BJ (cell line): Measurements from ENCODE around the gene NHS. TPM values are rescaled to one million over a fixed set of nuclear protein-coding genes. Genes with fewer than 3 reads are reported as not detected.

Experiments
- CTCF ChIA-PET: fragments of 350-600 bp; formaldehyde crosslinking; extraction: SDS; loops from one replicate; lab custom pipeline; 2021; ENCODE audit warnings: antibody characterized with exemption, inconsistent platforms; lab: Yijun Ruan, JAX
- POLR2A ChIA-PET: fragments of 300-600 bp; sonication (Branson Sonifier 250); formaldehyde crosslinking; extraction: SDS; loops from one replicate; lab custom pipeline; 2021; ENCODE audit warnings: antibody characterized with exemption; lab: Charles Lee
- DNase-seq: peaks from one replicate; pipeline ENCODE4 v3.0.0-alpha.2; 2011; ENCODE audit warnings: low read depth
- H3K27me3 ChIP-seq: 2 replicates; pipeline ENCODE4 v1.6.0; 2011; ENCODE audit warnings: low read length; ENCODE audit not compliant: control insufficient read depth, insufficient read depth
- H3K36me3 ChIP-seq: 2 replicates; pipeline ENCODE4 v1.5.1; 2011; ENCODE audit warnings: low read length; ENCODE audit not compliant: control insufficient read depth, insufficient read depth
- H3K4me3 ChIP-seq: 2 replicates; pipeline ENCODE4 v1.5.1; 2011; ENCODE audit warnings: low read depth, mild to moderate bottlenecking, control low read depth, low read length
- polyA minus RNA-seq: library from RNA; depleted of rRNA, polyadenylated mRNA; stranded (reverse); fragments of >200 nt; gene quantifications from 2 replicates; pipeline ENCODE4 v1.2.3, GENCODE V29; 2011; rRNA and poly(A)+ RNA removed
- polyA plus RNA-seq: library from polyadenylated mRNA; depleted of rRNA; stranded (reverse); fragments of >200 nt; gene quantifications from 2 replicates; pipeline ENCODE4 v1.2.3, GENCODE V29; 2011; rRNA removed
- TF ChIP-seq, protein P1 (sequence below): IDR thresholded peaks from 2 replicates; pipeline ENCODE4 v1.5.1; 2011; ENCODE audit warnings: low read depth, mild to moderate bottlenecking, control low read depth, inconsistent platforms, low read length, moderate library complexity; ENCODE audit not compliant: insufficient read depth

NHS gene
- polyA plus RNA-seq: 2.2 and 2.7 TPM in 2 replicates
- 3.0 and 4.3 TPM in 2 replicates for polyA minus RNA-seq

DNA sequence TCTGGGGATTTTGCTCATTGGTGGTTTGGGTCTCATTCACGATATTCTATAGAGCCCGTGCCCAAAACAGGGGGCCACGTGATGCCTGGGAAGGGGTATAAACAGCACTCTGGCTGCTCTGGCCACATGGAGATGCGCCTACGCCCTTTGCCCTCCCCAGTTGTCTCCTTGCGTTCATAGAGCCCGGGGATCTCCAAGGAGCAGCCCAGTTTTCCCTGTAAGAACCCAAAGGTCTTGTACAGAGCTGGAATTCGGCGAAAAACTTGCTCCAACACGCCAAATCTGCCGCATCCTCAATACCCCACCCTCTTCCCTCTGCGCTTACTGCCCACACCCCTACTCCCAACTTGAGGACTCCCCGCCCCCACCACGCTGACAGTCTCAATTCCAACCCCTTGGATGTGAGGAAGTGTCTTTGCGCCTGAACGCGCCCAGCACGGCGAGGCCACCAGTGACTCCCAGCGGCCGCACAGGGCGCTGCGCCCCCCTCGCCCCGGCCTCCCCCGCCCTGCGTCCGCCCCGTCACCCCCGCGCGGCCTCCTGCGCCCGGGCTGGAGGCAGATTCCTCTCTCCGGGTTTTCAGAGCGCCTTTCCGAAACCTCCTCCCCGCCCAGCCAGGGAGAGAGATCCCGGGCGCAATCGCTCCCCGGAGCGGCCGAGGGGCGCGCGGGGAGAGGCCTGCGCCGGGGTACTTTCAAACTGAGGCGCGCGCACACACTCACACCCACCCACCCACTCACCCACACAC lies at the start of gene NHS:
Gene NHS (plus strand): TSS at position 582 of the 748 bp plus-strand sequence. CDS start 558 bp downstream, outside the sequence.
- TF ChIP-seq, protein P1, sequence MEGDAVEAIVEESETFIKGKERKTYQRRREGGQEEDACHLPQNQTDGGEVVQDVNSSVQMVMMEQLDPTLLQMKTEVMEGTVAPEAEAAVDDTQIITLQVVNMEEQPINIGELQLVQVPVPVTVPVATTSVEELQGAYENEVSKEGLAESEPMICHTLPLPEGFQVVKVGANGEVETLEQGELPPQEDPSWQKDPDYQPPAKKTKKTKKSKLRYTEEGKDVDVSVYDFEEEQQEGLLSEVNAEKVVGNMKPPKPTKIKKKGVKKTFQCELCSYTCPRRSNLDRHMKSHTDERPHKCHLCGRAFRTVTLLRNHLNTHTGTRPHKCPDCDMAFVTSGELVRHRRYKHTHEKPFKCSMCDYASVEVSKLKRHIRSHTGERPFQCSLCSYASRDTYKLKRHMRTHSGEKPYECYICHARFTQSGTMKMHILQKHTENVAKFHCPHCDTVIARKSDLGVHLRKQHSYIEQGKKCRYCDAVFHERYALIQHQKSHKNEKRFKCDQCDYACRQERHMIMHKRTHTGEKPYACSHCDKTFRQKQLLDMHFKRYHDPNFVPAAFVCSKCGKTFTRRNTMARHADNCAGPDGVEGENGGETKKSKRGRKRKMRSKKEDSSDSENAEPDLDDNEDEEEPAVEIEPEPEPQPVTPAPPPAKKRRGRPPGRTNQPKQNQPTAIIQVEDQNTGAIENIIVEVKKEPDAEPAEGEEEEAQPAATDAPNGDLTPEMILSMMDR: peak; percentile 44
- CTCF ChIA-PET: no interaction called here
- POLR2A ChIA-PET: no interaction called here

DNA sequence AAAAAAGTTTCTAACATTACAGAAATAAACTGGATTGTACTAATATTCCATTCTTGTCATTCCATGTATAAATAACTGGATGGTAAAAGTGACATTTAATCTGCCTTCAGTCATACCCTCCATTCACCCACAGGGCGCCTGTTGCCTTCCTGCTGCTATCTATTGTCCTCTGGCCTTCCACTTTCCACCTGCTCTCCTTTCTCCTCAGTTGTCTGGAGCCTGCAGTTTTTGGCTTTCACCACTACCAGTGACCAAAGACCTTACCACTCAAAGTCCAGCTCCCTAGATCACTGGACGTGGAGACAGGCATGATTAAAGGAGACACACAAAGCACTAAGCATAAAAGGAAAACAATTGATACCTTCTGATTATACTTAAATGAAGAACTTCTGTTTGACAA lies 46.2 kb upstream of the NHS start:
- TF ChIP-seq, protein P1: no peak
- H3K36me3 ChIP-seq: no peaks in the 10 kb centered on the region
- no peak for DNase-seq
- ChIA-PET POLR2A (no interaction called here), CTCF (no interaction called here)
- no peaks in the 10 kb centered on the region for H3K27me3 ChIP-seq
- no peak overlapping the region for H3K4me3 ChIP-seq

More for the DNA sequence above, at the start of gene NHS:
- DNase-seq: no peak
- Histone ChIP-seq H3K36me3 (no peaks in the 10 kb centered on the region), H3K27me3 (no peaks in the 10 kb centered on the region), H3K4me3 (peak within 1 kb of the TSS; percentile 74)

GRCh38 chrX:17336377-17336776 lies 38.6 kb upstream of the NHS start:
- Histone ChIP-seq H3K27me3 (no peaks in the 10 kb centered on the region), H3K36me3 (no peaks in the 10 kb centered on the region), H3K4me3 (no peak overlapping the region)
- DNase-seq: no peak
- ChIA-PET CTCF (interaction anchor here (0.7 kb wide), 1 partner anchor 292 kb away, joined by 3 read pairs; no protein-coding TSS in a partner anchor), POLR2A (no interaction called here)
- TF ChIP-seq, protein P1: no peak

GRCh38 chrX:17355976-17356375 lies 19.0 kb upstream of the NHS start:
- Histone ChIP-seq H3K36me3 (no peaks in the 10 kb centered on the region), H3K4me3 (no peak overlapping the region), H3K27me3 (no peaks in the 10 kb centered on the region)
- CTCF ChIA-PET: interaction anchor here (1.0 kb wide), 1 partner anchor 235 kb away, joined by 4 read pairs; no protein-coding TSS in a partner anchor
- DNase-seq: no peak
- POLR2A ChIA-PET: no interaction called here
- TF ChIP-seq, protein P1: no peak

GRCh38 chrX:17359500-17359899 lies 15.5 kb upstream of the NHS start:
- Histone ChIP-seq H3K36me3 (no peaks in the 10 kb centered on the region), H3K4me3 (no peak overlapping the region), H3K27me3 (no peaks in the 10 kb centered on the region)
- TF ChIP-seq, protein P1: no peak
- CTCF ChIA-PET: interaction anchor here (0.6 kb wide), 1 partner anchor 182 kb away, joined by 3 read pairs; no protein-coding TSS in a partner anchor
- POLR2A ChIA-PET: no interaction called here
- DNase-seq: no peak
